H9 (cell line): ENCODE measurements around the gene HNRNPH1. TPM values are rescaled to one million over a fixed set of nuclear protein-coding genes. Genes with fewer than 3 reads are reported as not detected.

Experiments
- DNase-seq: peaks from one replicate; pipeline ENCODE4 v3.0.0-alpha.2; 2017
- H2AFZ ChIP-seq: one replicate; pipeline ENCODE4 v1.6.1; 2013; ENCODE audit warnings: mild to moderate bottlenecking, low read length, control low read depth, moderate library complexity
- H2AK5ac ChIP-seq: 2 replicates; pipeline ENCODE4 v1.6.1; 2013; ENCODE audit warnings: low read length, control low read depth, mixed read lengths; ENCODE audit not compliant: insufficient read length
- H2BK120ac ChIP-seq: one replicate; pipeline ENCODE4 v1.6.1; 2013; ENCODE audit warnings: low read depth, mild to moderate bottlenecking, low read length, control low read depth, inconsistent platforms; ENCODE audit not compliant: poor library complexity, severe bottlenecking
- H2BK12ac ChIP-seq: 2 replicates; pipeline ENCODE4 v1.6.1; 2013; ENCODE audit warnings: low read length, control low read depth, mixed read lengths, low read depth; ENCODE audit not compliant: insufficient read length
- H2BK15ac ChIP-seq: 2 replicates; pipeline ENCODE4 v1.6.1; 2013; ENCODE audit warnings: low read depth, low read length, control low read depth
- H2BK20ac ChIP-seq: one replicate; pipeline ENCODE4 v1.6.1; 2013; ENCODE audit warnings: low read depth, mild to moderate bottlenecking, low read length, control low read depth, inconsistent platforms; ENCODE audit not compliant: poor library complexity, severe bottlenecking
- H2BK5ac ChIP-seq: 2 replicates; pipeline ENCODE4 v1.6.1; 2013; ENCODE audit warnings: low read length, control low read depth, mixed read lengths; ENCODE audit not compliant: insufficient read length
- H3K14ac ChIP-seq: 2 replicates; pipeline ENCODE4 v1.6.1; 2013; ENCODE audit warnings: low read length, control low read depth; ENCODE audit not compliant: insufficient read depth
- H3K18ac ChIP-seq: 2 replicates; pipeline ENCODE4 v1.6.1; 2013; ENCODE audit warnings: low read depth, mild to moderate bottlenecking, mixed read lengths, low read length, control low read depth; ENCODE audit not compliant: insufficient read length
- H3K23ac ChIP-seq: 2 replicates; pipeline ENCODE4 v1.6.1; 2013; ENCODE audit warnings: low read length, control low read depth, mixed read lengths, low read depth; ENCODE audit not compliant: insufficient read length
- H3K23me2 ChIP-seq: 2 replicates; pipeline ENCODE4 v1.6.1; 2013; ENCODE audit warnings: low read depth, mild to moderate bottlenecking, mixed read lengths, low read length, control low read depth; ENCODE audit not compliant: insufficient read length, poor library complexity, severe bottlenecking
- H3K27ac ChIP-seq: 2 replicates; pipeline ENCODE4 v1.5.1; 2013; ENCODE audit warnings: low read length, control low read depth, mixed read lengths, low read depth; ENCODE audit not compliant: insufficient read length
- H3K27me3 ChIP-seq: 2 replicates; pipeline ENCODE4 v1.6.1; 2013; ENCODE audit warnings: low read length, control low read depth, inconsistent platforms; ENCODE audit not compliant: insufficient read depth
- H3K4ac ChIP-seq: 2 replicates; pipeline ENCODE4 v1.6.1; 2013; ENCODE audit warnings: low read depth, mild to moderate bottlenecking, control low read depth, inconsistent platforms, low read length, moderate library complexity
- H3K4me1 ChIP-seq: 2 replicates; pipeline ENCODE4 v1.6.1; 2013; ENCODE audit warnings: low read length, control low read depth, inconsistent platforms; ENCODE audit not compliant: insufficient read depth
- H3K4me2 ChIP-seq: 2 replicates; pipeline ENCODE4 v1.6.1; 2013; ENCODE audit warnings: low read length, control low read depth, mixed read lengths; ENCODE audit not compliant: insufficient read length, insufficient read depth
- H3K56ac ChIP-seq: 2 replicates; pipeline ENCODE4 v1.6.1; 2013; ENCODE audit warnings: low read depth, mild to moderate bottlenecking, mixed read lengths, low read length, control low read depth; ENCODE audit not compliant: insufficient read length
- H3K79me1 ChIP-seq: 2 replicates; pipeline ENCODE4 v1.6.1; 2013; ENCODE audit warnings: low read depth, mild to moderate bottlenecking, moderate library complexity, low read length, control low read depth, inconsistent platforms; ENCODE audit not compliant: insufficient read depth, poor library complexity, severe bottlenecking
- H3K79me2 ChIP-seq: 2 replicates; pipeline ENCODE4 v1.6.1; 2013; ENCODE audit warnings: low read length, control low read depth, inconsistent platforms; ENCODE audit not compliant: insufficient read depth
- H3K9ac ChIP-seq: 2 replicates; pipeline ENCODE4 v1.6.1; 2013; ENCODE audit warnings: low read length, control low read depth, mixed read lengths; ENCODE audit not compliant: insufficient read length; ENCODE audit errors: extremely low read depth
- H3K9me3 ChIP-seq: one replicate; pipeline ENCODE4 v1.6.1; 2013; ENCODE audit warnings: low read depth, low read length, inconsistent platforms; ENCODE audit not compliant: control insufficient read depth
- H3T11ph ChIP-seq: one replicate; pipeline ENCODE4 v1.6.1; 2013; ENCODE audit warnings: mild to moderate bottlenecking, low read length, control low read depth, inconsistent platforms
- H4K20me1 ChIP-seq: one replicate; pipeline ENCODE4 v1.6.1; 2013; ENCODE audit not compliant: control insufficient read depth, insufficient read length, insufficient read depth
- H4K5ac ChIP-seq: 2 replicates; pipeline ENCODE4 v1.6.1; 2013; ENCODE audit warnings: low read depth, mild to moderate bottlenecking, mixed read lengths, low read length, control low read depth; ENCODE audit not compliant: insufficient read length
- H4K8ac ChIP-seq: replicated peaks from 2 replicates; pipeline ENCODE4 v1.6.1; 2013; ENCODE audit warnings: low read length, control low read depth, mixed read lengths, low read depth; ENCODE audit not compliant: insufficient read length
- H4K91ac ChIP-seq: 2 replicates; pipeline ENCODE4 v1.6.1; 2013; ENCODE audit warnings: low read depth, mild to moderate bottlenecking, moderate library complexity, mixed read lengths, low read length, control low read depth; ENCODE audit not compliant: insufficient read length
- H3K27ac Mint-ChIP-seq, 3 experiments: 2 replicates in 2 of 3; 3 replicates in 1 of 3; pipeline ENCODE4 v1.8.0; 2020 to 2021; ENCODE audit warnings: mixed read lengths in 3 of 3, mild to moderate bottlenecking in 1 of 3, moderate library complexity in 1 of 3
- H3K27me3 Mint-ChIP-seq: 2 replicates; pipeline ENCODE4 v1.8.0; 2021; ENCODE audit warnings: low read depth, mild to moderate bottlenecking, moderate library complexity, mixed read lengths
- H3K36me3 Mint-ChIP-seq, 3 experiments: 2 replicates in 2 of 3; 3 replicates in 1 of 3; pipeline ENCODE4 v1.8.0; 2020 to 2021; ENCODE audit warnings: low read depth in 3 of 3, mixed read lengths in 3 of 3; ENCODE audit not compliant: insufficient read depth in 1 of 3
- H3K4me1 Mint-ChIP-seq, 2 experiments: 2 replicates each; pipeline ENCODE4 v1.8.0; 2020; ENCODE audit warnings: mixed read lengths in 2 of 2
- H3K4me3 Mint-ChIP-seq, 2 experiments: 2 replicates in 1 of 2; 3 replicates in 1 of 2; pipeline ENCODE4 v1.8.0; 2020 to 2021; ENCODE audit warnings: mild to moderate bottlenecking in 2 of 2, mixed read lengths in 2 of 2, moderate library complexity in 1 of 2
- H3K9me3 Mint-ChIP-seq, 2 experiments: 2 replicates in 1 of 2; 3 replicates in 1 of 2; pipeline ENCODE4 v1.8.0; 2020; ENCODE audit warnings: mild to moderate bottlenecking in 2 of 2, mixed read lengths in 2 of 2, moderate library complexity in 1 of 2
- WGBS: extraction: QIAGEN DNeasy Blood & Tissue Kit; methylation state at CpG from one replicate; pipeline ENCODE4 v1.1.7; 2013; ENCODE audit warnings: missing lambda C conversion rate, low lambda C conversion rate, mixed read lengths; ENCODE audit not compliant: insufficient read length; ENCODE audit errors: extremely low coverage; 5-methylcytosine and 5-hydroxymethylcytosine counted together
- total RNA-seq: library from RNA; stranded (reverse); gene quantifications from 2 replicates; pipeline ENCODE4 v1.2.1, GENCODE V29; 2021
- TF ChIP-seq, protein P1 (sequence below): fragments of 200-600 bp; sonication (generic); conservative IDR thresholded peaks from 3 replicates; pipeline ENCODE4 v1.8.0; 2021; ENCODE audit warnings: antibody characterized with exemption, mild to moderate bottlenecking

The HNRNPH1 gene
- total RNA-seq, 1 experiment from 2014 or later: 1,066 TPM

DNA sequence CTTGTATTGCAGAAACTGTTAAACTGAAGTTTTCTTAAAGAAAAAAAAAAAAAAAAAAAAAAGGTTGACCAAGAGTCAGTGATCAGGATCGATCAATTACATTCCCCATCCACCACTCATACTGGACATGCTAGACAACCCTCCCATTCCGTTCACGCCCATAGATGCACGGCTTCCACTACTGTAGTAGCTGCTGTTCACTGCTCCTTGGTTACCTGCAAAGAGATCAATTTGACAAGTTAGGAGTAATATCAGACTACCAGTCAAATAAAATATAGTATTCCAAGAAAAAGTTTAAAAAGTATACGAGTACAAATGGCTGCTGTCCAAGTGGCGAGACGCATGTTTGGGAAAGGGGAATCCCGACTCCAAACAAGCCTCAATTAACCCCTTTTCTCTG is 8.7 kb downstream of the HNRNPH1 start:
- Histone ChIP-seq H4K20me1 (no peaks in the 10 kb centered on the region), H3K23ac (no peak overlapping the region), H4K91ac (no peak overlapping the region), H2BK15ac (no peak overlapping the region), H3K56ac (no peak overlapping the region), H3K27me3 (no peaks in the 10 kb centered on the region), H2AK5ac (no peak overlapping the region), H2BK120ac (no peak overlapping the region), H3K27ac (no peak overlapping the region), H3K4me1 (no peaks in the 10 kb centered on the region), H3K23me2 (no peaks in the 10 kb centered on the region), H3K4me2 (no peak overlapping the region), H3K18ac (no peak overlapping the region), H4K5ac (no peak overlapping the region), H3K14ac (no peak overlapping the region), H3K79me1 (peaks cover 10% of the 10 kb centered on the region), H3K4ac (no peak overlapping the region), H2BK5ac (no peak overlapping the region), H2BK20ac (no peak overlapping the region), H3K9ac (no peak overlapping the region), H4K8ac (no peak overlapping the region), H2BK12ac (no peak overlapping the region), H3T11ph (no peak overlapping the region), H3K9me3 (no peaks in the 10 kb centered on the region), H3K79me2 (peaks cover 2% of the 10 kb centered on the region; the same call in 1 of the 2 replicates), H2AFZ (no peak overlapping the region)
- TF ChIP-seq, protein P1, sequence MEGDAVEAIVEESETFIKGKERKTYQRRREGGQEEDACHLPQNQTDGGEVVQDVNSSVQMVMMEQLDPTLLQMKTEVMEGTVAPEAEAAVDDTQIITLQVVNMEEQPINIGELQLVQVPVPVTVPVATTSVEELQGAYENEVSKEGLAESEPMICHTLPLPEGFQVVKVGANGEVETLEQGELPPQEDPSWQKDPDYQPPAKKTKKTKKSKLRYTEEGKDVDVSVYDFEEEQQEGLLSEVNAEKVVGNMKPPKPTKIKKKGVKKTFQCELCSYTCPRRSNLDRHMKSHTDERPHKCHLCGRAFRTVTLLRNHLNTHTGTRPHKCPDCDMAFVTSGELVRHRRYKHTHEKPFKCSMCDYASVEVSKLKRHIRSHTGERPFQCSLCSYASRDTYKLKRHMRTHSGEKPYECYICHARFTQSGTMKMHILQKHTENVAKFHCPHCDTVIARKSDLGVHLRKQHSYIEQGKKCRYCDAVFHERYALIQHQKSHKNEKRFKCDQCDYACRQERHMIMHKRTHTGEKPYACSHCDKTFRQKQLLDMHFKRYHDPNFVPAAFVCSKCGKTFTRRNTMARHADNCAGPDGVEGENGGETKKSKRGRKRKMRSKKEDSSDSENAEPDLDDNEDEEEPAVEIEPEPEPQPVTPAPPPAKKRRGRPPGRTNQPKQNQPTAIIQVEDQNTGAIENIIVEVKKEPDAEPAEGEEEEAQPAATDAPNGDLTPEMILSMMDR: no peak
- no peak for DNase-seq
- Mint-ChIP-seq H3K4me1 (peaks cover 34 to 43% of the 10 kb centered on the region in 2 experiments), H3K36me3 (peaks cover 70 to 96% (median 88%) of the 10 kb centered on the region in 3 experiments), H3K27me3 (no peaks in the 10 kb centered on the region), H3K27ac (peak overlapping the region in 1 of 3 experiments; percentile 80; a peak in 2 of 7 replicates), H3K9me3 (no peaks in the 10 kb centered on the region; a peak in 1 of 5 replicates), H3K4me3 (no peak overlapping the region)
- WGBS: no CpG with 5 or more reads among the region's 8 CpGs
